NCI-H146 (cell line): ENCODE data around the gene PDLIM1.

Experiments used
- DNase-seq: peaks from one replicate; lab custom pipeline; 2025; lab: John Stamatoyannopoulos, UW

The PDLIM1 gene

DNA sequence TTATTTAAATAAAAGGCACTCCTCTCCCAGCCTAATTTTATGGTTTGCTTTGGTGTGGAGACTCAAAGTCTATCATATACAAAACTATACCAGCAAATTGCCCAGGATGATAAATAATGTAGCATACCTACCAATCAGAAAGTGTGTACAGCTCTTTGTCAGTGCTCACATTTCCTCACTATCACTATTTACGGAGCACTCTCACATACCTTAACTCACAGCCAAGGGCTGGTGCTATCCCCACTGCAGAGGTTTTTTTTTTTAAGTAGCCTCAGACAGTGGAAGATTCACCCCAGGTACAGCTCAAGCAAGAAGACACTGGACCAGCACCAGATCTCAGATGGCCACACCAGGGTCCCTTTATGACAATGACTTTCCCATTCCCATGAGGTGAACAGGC is 2.5 kb downstream of the PDLIM1 start:
- no peak for DNase-seq

DNA sequence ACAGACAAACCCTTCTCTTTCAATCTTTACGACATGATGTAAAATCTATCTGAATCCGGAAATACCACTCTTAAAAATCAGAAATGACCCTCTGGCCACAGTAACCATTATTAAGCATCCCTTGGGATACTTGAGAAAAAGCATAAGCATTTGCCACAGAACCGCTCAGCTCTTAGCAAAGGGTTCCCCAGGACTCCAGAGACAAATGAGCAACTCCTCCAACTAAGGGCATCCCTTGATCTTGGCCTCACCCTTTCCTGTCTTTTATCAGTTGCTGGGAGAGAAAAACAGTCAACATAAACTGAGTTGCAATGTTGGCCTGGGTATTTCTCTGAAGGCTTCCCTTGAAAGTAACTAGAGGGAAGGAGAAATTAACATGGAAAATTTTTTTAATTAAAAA is 3.5 kb downstream of the PDLIM1 start:
- no peak for DNase-seq

DNA sequence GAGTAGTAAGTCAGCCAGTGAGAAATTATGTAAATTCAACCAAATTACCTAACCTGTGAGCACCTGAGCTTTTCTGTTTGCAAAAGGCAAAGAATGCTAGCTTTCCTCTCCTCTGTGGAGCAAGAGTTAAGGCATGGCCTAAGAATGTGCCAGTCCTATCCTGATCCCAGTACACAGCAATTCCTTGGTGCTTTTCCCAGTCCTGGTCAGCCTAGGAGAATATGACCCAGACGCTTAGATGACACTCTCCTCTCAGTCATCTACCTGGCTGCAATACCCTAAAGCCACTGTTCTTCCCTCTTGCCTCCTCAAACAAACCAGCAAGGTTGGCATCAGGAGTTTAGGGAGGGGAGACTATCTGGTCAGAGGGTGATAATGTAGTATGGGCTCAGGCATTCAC is 4.1 kb downstream of the PDLIM1 start:
- no peak for DNase-seq

DNA sequence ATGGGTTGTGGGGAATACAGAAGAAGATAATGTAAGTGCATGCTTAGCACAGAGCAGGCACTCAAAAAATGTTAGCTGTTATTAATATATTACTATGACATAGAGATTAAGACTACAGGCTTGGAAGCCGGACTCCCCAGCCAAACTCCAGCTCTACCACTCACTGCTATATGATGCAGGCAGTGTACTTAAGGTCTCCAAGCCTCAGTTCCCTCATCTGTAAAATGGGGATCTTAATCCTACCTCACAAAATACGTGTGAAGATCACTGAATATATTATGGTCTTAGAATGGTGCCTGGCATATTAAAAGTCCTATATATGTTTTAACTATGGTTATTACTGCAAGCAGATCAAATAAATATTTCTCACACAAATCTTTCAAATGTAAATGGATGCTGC is 5.2 kb downstream of the PDLIM1 start:
- DNase-seq = no peak

GRCh38 chr10:95284807-95285206 is 6.0 kb downstream of the PDLIM1 start:
- DNase-seq = no peak

DNA sequence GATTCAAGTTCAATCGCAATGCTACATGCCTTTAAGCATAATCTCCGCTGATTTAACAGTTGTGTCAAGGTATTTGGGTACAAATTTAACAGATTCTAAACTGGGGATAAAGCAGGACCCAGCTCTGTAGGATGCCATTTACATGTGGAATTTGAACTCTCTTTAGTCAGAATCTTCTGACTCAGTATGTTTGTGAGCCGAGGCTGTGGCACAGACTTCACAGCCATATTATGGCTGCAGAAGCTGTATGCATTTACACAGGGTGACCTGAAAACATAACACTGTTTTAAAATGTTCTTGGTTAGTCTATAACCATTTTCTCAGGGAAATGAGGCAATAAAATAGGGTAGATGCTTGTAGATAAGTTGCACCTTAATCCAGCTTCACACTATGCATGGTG is 8.7 kb downstream of the PDLIM1 start:
- no peak for DNase-seq

GRCh38 chr10:95281206-95281605 is 9.6 kb downstream of the PDLIM1 start:
- DNase-seq = no peak

- no peak for DNase-seq
Observed at GRCh38 chr10:95280637-95281036, 10.2 kb downstream of the PDLIM1 start.

- no peak for DNase-seq
Observed at GRCh38 chr10:95279042-95279820, 11.6 kb downstream of the PDLIM1 start.

GRCh38 chr10:95278061-95278988 is 12.5 kb downstream of the PDLIM1 start:
- no peak for DNase-seq

DNA sequence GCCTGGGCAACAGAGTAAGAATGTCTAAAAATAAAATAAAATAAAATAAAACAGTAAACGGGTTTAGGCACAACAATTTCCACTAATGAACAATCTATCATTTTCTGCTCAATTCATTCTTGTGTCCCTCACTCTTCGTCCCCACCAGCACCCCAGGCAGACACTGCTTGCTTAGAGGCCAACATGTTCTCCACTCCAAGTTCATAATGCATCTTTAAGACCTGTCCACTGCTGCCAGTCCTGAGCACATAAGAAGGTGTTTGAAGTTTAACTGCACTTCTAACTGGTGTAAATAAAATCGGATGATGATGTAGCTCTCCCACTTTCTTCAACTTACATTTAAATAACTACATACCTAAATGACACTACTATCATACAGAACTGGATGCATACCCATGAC is 13.2 kb downstream of the PDLIM1 start:
- no peak for DNase-seq

DNA sequence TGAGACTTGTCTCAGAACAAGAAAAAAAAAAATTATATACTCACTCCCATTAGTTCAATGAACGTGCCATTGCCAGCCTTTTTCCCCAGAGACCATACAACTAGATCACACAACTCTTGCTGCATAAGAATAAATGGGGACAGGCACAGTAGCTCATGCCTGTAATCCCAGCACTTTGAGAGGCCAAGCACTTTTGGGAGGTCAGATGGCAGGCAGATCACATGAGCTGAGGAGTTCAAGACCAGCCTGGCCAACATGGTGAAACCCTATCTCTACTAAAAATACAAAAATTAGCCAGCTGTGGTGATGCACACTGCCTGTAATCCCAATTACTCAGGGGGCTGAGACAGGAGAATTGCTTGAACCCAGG is 13.6 kb downstream of the PDLIM1 start:
- DNase-seq = no peak

- no peak for DNase-seq
Observed at GRCh38 chr10:95276367-95277200, 14.2 kb downstream of the PDLIM1 start.

DNA sequence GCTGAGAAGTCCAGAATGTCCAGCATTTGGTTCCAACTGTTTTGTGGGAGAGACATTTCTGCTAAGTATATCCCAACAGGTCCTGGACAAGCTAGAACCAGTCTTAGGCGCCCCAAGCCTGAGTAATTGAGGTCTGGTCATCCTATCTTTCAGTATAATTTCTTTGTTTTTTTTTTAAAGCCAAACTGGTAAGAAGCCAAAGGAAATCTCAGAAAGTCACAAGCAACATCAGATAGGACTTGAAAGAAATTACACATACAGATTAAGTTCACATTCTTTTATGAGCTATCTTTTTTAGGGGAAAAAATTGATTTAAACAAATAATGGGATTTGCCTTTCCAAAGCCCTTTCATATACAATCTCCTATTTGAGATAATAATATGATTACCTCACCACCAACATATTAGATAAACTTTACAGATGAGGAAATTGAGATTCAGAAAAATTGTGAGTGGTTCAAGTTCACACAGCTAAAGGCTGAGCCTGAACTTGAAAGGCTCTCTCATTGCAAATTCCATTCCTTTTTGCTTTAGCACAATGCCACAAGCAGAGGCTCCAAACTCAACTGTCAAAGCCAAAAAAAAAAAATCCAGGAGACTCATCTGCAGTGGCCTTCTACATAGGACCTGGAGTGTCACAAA is 15.0 kb downstream of the PDLIM1 start:
- no peak for DNase-seq

DNA sequence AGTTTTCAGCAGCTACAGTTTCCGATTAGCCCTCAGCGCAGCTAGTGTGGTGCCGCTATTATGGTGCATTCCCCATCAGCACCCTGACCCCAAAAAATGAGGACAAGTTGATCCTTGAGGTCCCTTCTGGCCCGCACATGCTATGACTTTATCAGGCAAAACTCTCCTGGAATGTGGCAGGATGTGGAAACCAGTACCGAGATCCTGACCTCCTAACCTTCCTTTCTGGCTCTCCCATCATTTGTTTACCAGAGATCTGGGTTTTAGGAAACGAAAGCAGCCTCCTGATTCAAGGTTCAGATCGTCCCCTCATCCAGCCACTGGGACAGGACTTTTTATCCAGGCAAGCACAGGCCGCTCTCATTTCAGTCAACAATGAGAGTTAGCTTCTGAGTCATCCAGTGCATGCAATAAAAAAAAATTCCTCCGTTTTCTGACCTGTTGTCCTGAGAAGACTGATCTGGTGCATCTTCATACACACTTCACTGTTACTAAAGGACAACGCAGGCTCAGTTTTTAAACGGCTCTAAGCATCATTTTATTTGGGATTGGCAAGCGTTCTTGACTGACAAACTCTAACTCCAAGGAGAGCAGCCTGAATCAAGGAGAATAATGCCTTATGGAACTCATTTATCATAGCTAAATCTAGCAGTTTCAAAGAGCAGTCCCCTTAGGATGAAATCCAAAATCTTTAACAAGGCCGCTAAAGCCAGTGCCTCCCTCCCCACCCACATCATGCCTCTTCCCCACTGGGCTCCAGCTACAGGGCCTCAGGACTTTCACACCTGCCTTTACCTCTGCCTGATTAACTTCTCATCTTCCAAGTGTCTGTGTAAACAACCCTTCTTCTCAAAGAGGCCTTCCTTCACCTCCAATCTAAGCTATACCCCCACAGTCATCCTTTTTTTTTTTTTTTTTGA is 17.1 kb downstream of the PDLIM1 start:
- DNase-seq = no peak

GRCh38 chr10:95268438-95268837 is 22.4 kb downstream of the PDLIM1 start:
- DNase-seq = no peak

GRCh38 chr10:95267251-95267650 is 23.6 kb downstream of the PDLIM1 start:
- no peak for DNase-seq

DNA sequence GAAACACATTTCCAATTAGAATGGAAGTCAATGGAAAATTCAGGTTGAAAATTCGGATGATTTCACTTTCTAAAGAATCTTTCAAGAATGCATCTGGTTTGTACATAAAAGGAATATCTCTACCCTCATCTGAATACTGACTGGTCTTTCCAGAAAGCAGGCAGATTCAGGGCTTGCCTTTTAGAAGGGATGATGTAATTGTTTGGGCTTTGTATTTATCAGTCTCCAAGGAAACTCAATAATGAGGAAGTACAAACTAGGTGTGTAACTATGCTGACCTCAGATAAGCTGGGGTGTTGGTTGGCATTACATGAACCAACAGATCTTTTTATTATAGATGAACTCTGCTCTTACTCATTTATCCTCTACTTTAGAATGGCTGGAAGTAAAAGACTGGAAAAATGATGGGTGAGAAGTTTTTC is 24.1 kb downstream of the PDLIM1 start:
- DNase-seq = peak; percentile 73

GRCh38 chr10:95265572-95265971 is 25.2 kb downstream of the PDLIM1 start:
- DNase-seq = no peak

GRCh38 chr10:95264227-95265051 is 26.4 kb downstream of the PDLIM1 start:
- DNase-seq = peak; percentile 71
